ENCODE results near the gene TEC.

DNA sequence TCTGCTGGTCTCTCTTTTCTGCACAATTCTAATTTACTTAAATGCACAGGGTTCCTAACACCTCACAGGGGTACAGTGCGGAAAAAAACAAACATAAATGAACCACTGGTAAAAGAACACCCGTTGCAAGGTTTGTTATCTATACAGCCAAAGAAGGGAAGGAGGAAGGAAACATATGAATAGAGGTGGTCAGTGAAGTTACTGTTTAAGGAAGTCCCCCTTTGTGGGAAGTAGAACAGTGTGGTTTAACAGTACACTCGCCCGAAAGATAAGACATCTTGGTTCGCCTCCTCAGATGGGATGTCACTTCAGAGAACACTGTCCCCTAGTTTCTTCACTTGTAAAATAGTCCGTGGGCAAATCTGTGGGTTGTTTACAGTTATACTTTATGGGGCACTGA, 57.5 kb downstream of the TEC start:
- no peak for TF ChIP-seq EZH2 (IDR thresholded peaks at IDR 0.05)
- TF ChIP-seq POLR2AphosphoS5 (IDR thresholded peaks at IDR 0.05; ENCODE audit: borderline replicate concordance, low read depth, low read length): no peak
- no peak for TF ChIP-seq FOXP2 (optimal IDR thresholded peaks at IDR 0.05; ENCODE audit: control extremely low read depth, extremely low read length, insufficient read depth)
